Loucy (cell line): Measurements from ENCODE around the gene SORBS1.

Experiments
- EZH2phosphoT487 ChIP-seq: fragments of 200-600 bp; IDR thresholded peaks from 2 replicates; pipeline ENCODE4 v1.6.1; 2018; ENCODE audit warnings: antibody characterized with exemption, mild to moderate bottlenecking, moderate library complexity, borderline replicate concordance
- TF ChIP-seq, protein P1 (sequence below): fragments of 200-600 bp; sonication (generic); conservative IDR thresholded peaks from 2 replicates; pipeline ENCODE4 v1.5.1; 2014; ENCODE audit warnings: mild to moderate bottlenecking, antibody characterized with exemption, low read length

DNA sequence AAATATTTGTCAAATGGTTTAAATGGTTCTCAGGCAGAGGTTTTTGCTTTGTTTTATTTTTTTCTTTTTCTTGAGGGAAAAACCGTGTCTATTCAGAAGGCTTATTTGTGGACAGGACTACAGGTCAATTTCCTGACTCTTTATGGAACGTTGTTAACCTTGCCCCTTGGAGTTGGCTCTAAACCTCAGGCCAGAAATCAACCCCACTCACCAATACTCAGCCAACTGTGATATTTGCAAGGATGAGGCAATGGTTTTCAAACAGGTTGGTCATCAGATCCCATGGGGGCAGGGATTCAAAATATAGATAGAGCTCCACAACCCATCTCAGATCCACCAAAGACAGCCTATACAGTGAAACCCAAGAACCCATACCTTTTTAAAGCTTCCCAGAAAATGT is 280.5 kb downstream of the SORBS1 start:
- TF ChIP-seq, protein P1, sequence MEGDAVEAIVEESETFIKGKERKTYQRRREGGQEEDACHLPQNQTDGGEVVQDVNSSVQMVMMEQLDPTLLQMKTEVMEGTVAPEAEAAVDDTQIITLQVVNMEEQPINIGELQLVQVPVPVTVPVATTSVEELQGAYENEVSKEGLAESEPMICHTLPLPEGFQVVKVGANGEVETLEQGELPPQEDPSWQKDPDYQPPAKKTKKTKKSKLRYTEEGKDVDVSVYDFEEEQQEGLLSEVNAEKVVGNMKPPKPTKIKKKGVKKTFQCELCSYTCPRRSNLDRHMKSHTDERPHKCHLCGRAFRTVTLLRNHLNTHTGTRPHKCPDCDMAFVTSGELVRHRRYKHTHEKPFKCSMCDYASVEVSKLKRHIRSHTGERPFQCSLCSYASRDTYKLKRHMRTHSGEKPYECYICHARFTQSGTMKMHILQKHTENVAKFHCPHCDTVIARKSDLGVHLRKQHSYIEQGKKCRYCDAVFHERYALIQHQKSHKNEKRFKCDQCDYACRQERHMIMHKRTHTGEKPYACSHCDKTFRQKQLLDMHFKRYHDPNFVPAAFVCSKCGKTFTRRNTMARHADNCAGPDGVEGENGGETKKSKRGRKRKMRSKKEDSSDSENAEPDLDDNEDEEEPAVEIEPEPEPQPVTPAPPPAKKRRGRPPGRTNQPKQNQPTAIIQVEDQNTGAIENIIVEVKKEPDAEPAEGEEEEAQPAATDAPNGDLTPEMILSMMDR: no peak
- TF ChIP-seq EZH2phosphoT487: no peak
